SK-N-SH (cell line): ENCODE data around the gene CAMTA2. TPM values are rescaled to one million over a fixed set of nuclear protein-coding genes. Genes with fewer than 3 reads are reported as not detected.

Experiments
- CTCF ChIA-PET: fragments of 300-600, 350-600 bp; formaldehyde crosslinking; extraction: SDS; loops from one replicate; lab custom pipeline; 2021; lab: Yijun Ruan, JAX
- POLR2A ChIA-PET: fragments of 350-600 bp; sonication (Branson Sonifier 250); formaldehyde crosslinking; extraction: SDS; loops from one replicate; lab custom pipeline; 2020; ENCODE audit warnings: antibody characterized with exemption, inconsistent platforms; lab: Yijun Ruan, JAX
- DNase-seq: peaks from one replicate; pipeline ENCODE4 v3.0.0; 2012
- H2AFZ ChIP-seq: fragments of 200-600 bp; sonication (generic); 2 replicates; pipeline ENCODE4 v1.8.1; 2016; ENCODE audit warnings: antibody characterized with exemption, mild to moderate bottlenecking, low read depth
- H3F3A ChIP-seq: fragments of 200-600 bp; sonication (generic); replicated peaks from 2 replicates; pipeline ENCODE3; 2016; ENCODE audit warnings: antibody characterized with exemption, mild to moderate bottlenecking; ENCODE audit not compliant: insufficient read depth
- H3K27ac ChIP-seq, 2 experiments: fragments of 200-500 bp in 1 of 2; fragments of 200-600 bp in 1 of 2; sonication (Bioruptor generic) in 1 of 2; sonication (generic), shearing (Covaris generic) in 1 of 2; 2 replicates each; pipeline versions ENCODE4 v1.5.1 to v1.6.1; 2014 to 2016; ENCODE audit warnings: low read depth in 2 of 2, inconsistent platforms in 1 of 2, low read length in 1 of 2, mild to moderate bottlenecking in 1 of 2, mixed read lengths in 1 of 2
- H3K27me3 ChIP-seq: fragments of 200-600 bp; sonication (generic), shearing (Covaris generic); 2 replicates; pipeline ENCODE4 v1.6.1; 2016; ENCODE audit warnings: mixed run types; ENCODE audit not compliant: insufficient read depth
- H3K36me3 ChIP-seq, 2 experiments: fragments of 200-500 bp in 1 of 2; fragments of 200-600 bp in 1 of 2; sonication (Bioruptor generic) in 1 of 2; sonication (generic) in 1 of 2; replicated peaks in 1 of 2; 2 replicates each; pipeline versions ENCODE3 to v1.5.1; 2014 to 2016; ENCODE audit warnings: low read length in 1 of 2, mild to moderate bottlenecking in 1 of 2; ENCODE audit not compliant: insufficient read depth in 2 of 2, control insufficient read depth in 1 of 2
- H3K4me1 ChIP-seq, 2 experiments: fragments of 200-500 bp in 1 of 2; fragments of 200-600 bp in 1 of 2; sonication (Bioruptor generic) in 1 of 2; sonication (generic), shearing (Covaris generic) in 1 of 2; 2 replicates each; pipeline versions ENCODE4 v1.5.1 to v1.6.1; 2014 to 2016; ENCODE audit warnings: low read depth in 1 of 2, low read length in 1 of 2, mixed run types in 1 of 2; ENCODE audit not compliant: insufficient read depth in 2 of 2, control insufficient read depth in 1 of 2
- H3K4me2 ChIP-seq: fragments of 200-600 bp; sonication (generic), shearing (Covaris generic); 2 replicates; pipeline ENCODE4 v1.6.1; 2017; ENCODE audit warnings: mixed run types
- H3K4me3 ChIP-seq, 2 experiments: fragments of 200-500 bp in 1 of 2; fragments of 200-600 bp in 1 of 2; sonication (Bioruptor generic) in 1 of 2; sonication (generic), shearing (Covaris generic) in 1 of 2; 2 replicates each; pipeline versions ENCODE4 v1.5.1 to v1.8.1; 2014 to 2016; ENCODE audit warnings: low read depth in 2 of 2, inconsistent platforms in 1 of 2, low read length in 1 of 2, mild to moderate bottlenecking in 1 of 2, mixed read lengths in 1 of 2, moderate library complexity in 1 of 2
- H3K79me2 ChIP-seq: fragments of 200-600 bp; sonication (generic); 2 replicates; pipeline ENCODE4 v1.8.1; 2017; ENCODE audit warnings: mild to moderate bottlenecking; ENCODE audit not compliant: insufficient read depth
- H3K9ac ChIP-seq: fragments of 200-600 bp; sonication (generic); 2 replicates; pipeline ENCODE4 v1.6.1; 2017; ENCODE audit warnings: mixed run types
- H3K9me2 ChIP-seq: fragments of 200-600 bp; sonication (generic); 2 replicates; pipeline ENCODE4 v1.6.1; 2017; ENCODE audit warnings: mixed run types
- H3K9me3 ChIP-seq: fragments of 200-600 bp; sonication (generic); 2 replicates; pipeline ENCODE4 v1.6.1; 2017; ENCODE audit warnings: mixed run types, mild to moderate bottlenecking, moderate library complexity
- H4K20me1 ChIP-seq: fragments of 200-600 bp; sonication (generic); 2 replicates; pipeline ENCODE4 v1.6.1; 2017; ENCODE audit warnings: mild to moderate bottlenecking, mixed run types; ENCODE audit not compliant: insufficient read depth
- CHD2 ChIP-seq: fragments of 150-350 bp; IDR thresholded peaks from 2 replicates; pipeline ENCODE4 v1.6.1; 2018; ENCODE audit warnings: low read length; ENCODE audit not compliant: partially characterized antibody
- EP300 ChIP-seq, 2 experiments: IDR thresholded peaks; 2 replicates each; pipeline versions ENCODE4 v1.4.0 to v1.6.1; 2012; ENCODE audit warnings: borderline replicate concordance in 1 of 2, low read depth in 1 of 2, low read length in 1 of 2
- FOSL2 ChIP-seq: IDR thresholded peaks from 2 replicates; pipeline ENCODE4 v1.4.0; 2012; ENCODE audit warnings: low read depth, mild to moderate bottlenecking, moderate library complexity, borderline replicate concordance
- FOXJ3 ChIP-seq: sonication (generic); formaldehyde crosslinking; IDR thresholded peaks from 2 replicates; pipeline ENCODE4 v1.5.1; 2020; ENCODE audit warnings: mild to moderate bottlenecking, missing genetic modification reagents
- GABPA ChIP-seq: IDR thresholded peaks from 2 replicates; pipeline ENCODE4 v1.4.0; 2012; ENCODE audit warnings: low read depth, mild to moderate bottlenecking
- MEF2A ChIP-seq: IDR thresholded peaks from 2 replicates; pipeline ENCODE4 v1.4.0; 2012; ENCODE audit warnings: low read depth, borderline replicate concordance
- NFIC ChIP-seq: IDR thresholded peaks from 2 replicates; pipeline ENCODE4 v1.4.0; 2012; ENCODE audit warnings: borderline replicate concordance
- NRF1 ChIP-seq: IDR thresholded peaks from 2 replicates; pipeline ENCODE4 v1.6.1; 2012; ENCODE audit warnings: low read depth, mild to moderate bottlenecking, low read length
- RAD21 ChIP-seq: IDR thresholded peaks from 2 replicates; pipeline ENCODE4 v1.6.1; 2012; ENCODE audit warnings: mild to moderate bottlenecking, low read length
- RCOR1 ChIP-seq: fragments of 150-350 bp; IDR thresholded peaks from 2 replicates; pipeline ENCODE4 v1.6.1; 2017; ENCODE audit warnings: antibody characterized with exemption, low read length
- RFX5 ChIP-seq: IDR thresholded peaks from 2 replicates; pipeline ENCODE4 v1.6.1; 2012; ENCODE audit warnings: mild to moderate bottlenecking, improper control_type of control experiment, low read length
- RXRA ChIP-seq: IDR thresholded peaks from 2 replicates; pipeline ENCODE4 v1.4.0; 2012; ENCODE audit warnings: low read depth, mild to moderate bottlenecking, borderline replicate concordance
- SMC3 ChIP-seq: IDR thresholded peaks from 2 replicates; pipeline ENCODE4 v1.6.1; 2012; ENCODE audit warnings: low read depth, low read length, improper control_type of control experiment
- TCF12 ChIP-seq: IDR thresholded peaks from 2 replicates; pipeline ENCODE4 v1.4.0; 2012
- WGBS: methylation state at CpG from one replicate; pipeline ENCODE4 v1.1.6; 2017; ENCODE audit warnings: low lambda C conversion rate; 5-methylcytosine and 5-hydroxymethylcytosine counted together
- polyA plus RNA-seq, 3 experiments: library from polyadenylated mRNA; depleted of rRNA; stranded (reverse); fragments of >200 nt; gene quantifications; 2 replicates each; pipeline ENCODE4 v1.2.3, GENCODE V29; 2012
- TF ChIP-seq, protein P1 (sequence below): fragments of 200-600 bp; sonication (generic); IDR thresholded peaks from 2 replicates; pipeline ENCODE4 v1.6.1; 2017; ENCODE audit warnings: antibody characterized with exemption, mild to moderate bottlenecking, moderate library complexity
- TF ChIP-seq, protein P2 (sequence below): IDR thresholded peaks from 2 replicates; pipeline ENCODE4; 2012
- TF ChIP-seq, protein P3 (sequence below): fragments of 150-350 bp; IDR thresholded peaks from 2 replicates; pipeline ENCODE4 v1.6.1; 2017; ENCODE audit warnings: antibody characterized with exemption, low read length, low read depth, borderline replicate concordance

Gene CAMTA2
- polyA plus RNA-seq, 1 of the 3 experiments (the other 2 are of a cell fraction): 27.0 TPM

DNA sequence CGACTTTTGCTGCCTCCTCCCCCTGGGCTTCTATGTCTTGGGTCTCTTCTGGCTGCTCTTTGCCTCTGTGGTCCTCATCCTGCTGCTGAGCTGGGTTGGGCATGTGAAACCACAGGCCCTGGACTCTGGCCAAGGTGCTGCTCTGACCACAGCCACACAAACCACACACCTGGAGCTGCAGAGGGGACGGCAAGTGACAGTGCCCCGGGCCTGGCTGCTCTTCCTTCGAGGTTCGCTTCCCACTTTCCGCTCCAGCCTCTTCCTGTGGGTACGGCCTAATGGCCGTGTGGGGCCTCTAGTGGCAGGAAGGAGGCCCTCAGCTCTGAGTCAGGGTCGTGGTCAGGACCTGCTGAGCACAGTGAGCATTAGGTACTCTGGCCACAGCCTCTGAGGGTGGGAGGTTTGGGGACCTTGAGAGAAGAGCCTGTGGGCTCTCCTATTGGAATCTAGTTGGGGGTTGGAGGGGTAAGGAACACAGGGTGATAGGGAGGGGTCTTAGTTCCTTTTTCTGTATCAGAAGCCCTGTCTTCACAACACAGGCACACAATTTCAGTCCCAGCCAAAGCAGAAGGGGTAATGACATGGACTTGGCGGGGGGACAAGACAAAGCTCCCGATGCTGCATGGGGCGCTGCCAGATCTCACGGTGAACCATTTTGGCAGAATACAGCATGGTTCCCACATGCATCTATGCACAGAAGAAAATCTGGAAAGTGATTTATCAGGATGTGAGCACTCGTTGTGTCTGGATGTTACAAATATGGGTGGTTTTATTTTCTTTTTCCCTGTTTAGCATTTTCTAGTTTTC lies 53.1 kb downstream of the CAMTA2 start:
- TF ChIP-seq SMC3 (peak; percentile 11; the same call in 1 of the 2 replicates), NFIC (0 out of 2 replicates have a peak, but pooled peaks have one; percentile 19), RXRA (no peak), CHD2 (no peak), RAD21 (peak; percentile 25; the same call in 1 of the 2 replicates)
- TF ChIP-seq, protein P1, sequence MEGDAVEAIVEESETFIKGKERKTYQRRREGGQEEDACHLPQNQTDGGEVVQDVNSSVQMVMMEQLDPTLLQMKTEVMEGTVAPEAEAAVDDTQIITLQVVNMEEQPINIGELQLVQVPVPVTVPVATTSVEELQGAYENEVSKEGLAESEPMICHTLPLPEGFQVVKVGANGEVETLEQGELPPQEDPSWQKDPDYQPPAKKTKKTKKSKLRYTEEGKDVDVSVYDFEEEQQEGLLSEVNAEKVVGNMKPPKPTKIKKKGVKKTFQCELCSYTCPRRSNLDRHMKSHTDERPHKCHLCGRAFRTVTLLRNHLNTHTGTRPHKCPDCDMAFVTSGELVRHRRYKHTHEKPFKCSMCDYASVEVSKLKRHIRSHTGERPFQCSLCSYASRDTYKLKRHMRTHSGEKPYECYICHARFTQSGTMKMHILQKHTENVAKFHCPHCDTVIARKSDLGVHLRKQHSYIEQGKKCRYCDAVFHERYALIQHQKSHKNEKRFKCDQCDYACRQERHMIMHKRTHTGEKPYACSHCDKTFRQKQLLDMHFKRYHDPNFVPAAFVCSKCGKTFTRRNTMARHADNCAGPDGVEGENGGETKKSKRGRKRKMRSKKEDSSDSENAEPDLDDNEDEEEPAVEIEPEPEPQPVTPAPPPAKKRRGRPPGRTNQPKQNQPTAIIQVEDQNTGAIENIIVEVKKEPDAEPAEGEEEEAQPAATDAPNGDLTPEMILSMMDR: peak; percentile 44
- Histone ChIP-seq H2AFZ (no peak overlapping the region), H3K4me1 (peaks cover 7 to 22% of the 10 kb centered on the region in 2 experiments; a peak in 2 of 4 replicates), H3K9me2 (no peaks in the 10 kb centered on the region), H3K79me2 (peaks cover 15% of the 10 kb centered on the region; the same call in 1 of the 2 replicates), H3K27me3 (no peaks in the 10 kb centered on the region), H3F3A (no peaks in the 10 kb centered on the region), H3K9ac (0 out of 2 replicates have a peak overlapping the region, but pooled peaks have one; percentile 40), H4K20me1 (no peaks in the 10 kb centered on the region), H3K4me3 (no peak overlapping the region), H3K27ac (no peak overlapping the region), H3K4me2 (peak overlapping the region; percentile 59; the same call in 1 of the 2 replicates), H3K36me3 (peaks cover 15 to 16% of the 10 kb centered on the region in 2 experiments), H3K9me3 (no peaks in the 10 kb centered on the region)
- ChIA-PET POLR2A (interaction anchor here (1.3 kb wide), 1 partner anchor 26 kb away, joined by 5 read pairs; no protein-coding TSS in a partner anchor), CTCF (interaction anchor here (0.6 to 2.0 kb wide), 8 partner anchors 11 to 59 kb away, joined by 3 to 10 read pairs (median 4); partner anchors contain the start of gene CHRNE)
- DNase-seq: peak; percentile 72
- 45% methylated on average over 14 of the region's 14 CpGs for WGBS

DNA sequence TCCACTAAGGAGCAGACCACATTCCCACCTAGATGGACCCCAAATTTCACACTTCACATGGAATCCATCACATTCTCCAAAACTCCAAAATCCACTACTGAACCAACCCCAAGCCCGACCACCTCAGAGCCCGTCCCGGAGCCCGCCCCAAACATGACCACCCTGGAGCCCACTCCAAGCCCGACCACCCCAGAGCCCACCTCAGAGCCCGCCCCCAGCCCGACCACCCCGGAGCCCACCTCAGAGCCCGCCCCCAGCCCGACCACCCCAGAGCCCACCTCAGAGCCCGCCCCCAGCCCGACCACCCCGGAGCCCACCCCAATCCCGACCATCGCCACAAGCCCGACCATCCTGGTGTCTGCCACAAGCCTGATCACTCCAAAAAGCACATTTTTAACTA lies 53.8 kb downstream of the CAMTA2 start:
- TF ChIP-seq RAD21: no peak
- no peak for TF ChIP-seq MEF2A
- no peak for TF ChIP-seq NRF1
- TF ChIP-seq FOXJ3 (CRISPR knock-in tag): no peak
- TF ChIP-seq TCF12: no peak
- TF ChIP-seq, protein P2, sequence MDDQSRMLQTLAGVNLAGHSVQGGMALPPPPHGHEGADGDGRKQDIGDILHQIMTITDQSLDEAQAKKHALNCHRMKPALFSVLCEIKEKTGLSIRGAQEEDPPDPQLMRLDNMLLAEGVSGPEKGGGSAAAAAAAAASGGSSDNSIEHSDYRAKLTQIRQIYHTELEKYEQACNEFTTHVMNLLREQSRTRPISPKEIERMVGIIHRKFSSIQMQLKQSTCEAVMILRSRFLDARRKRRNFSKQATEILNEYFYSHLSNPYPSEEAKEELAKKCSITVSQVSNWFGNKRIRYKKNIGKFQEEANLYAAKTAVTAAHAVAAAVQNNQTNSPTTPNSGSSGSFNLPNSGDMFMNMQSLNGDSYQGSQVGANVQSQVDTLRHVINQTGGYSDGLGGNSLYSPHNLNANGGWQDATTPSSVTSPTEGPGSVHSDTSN: no peak
- no peak for TF ChIP-seq RCOR1
- TF ChIP-seq FOSL2: no peak
- TF ChIP-seq GABPA: no peak
- TF ChIP-seq RXRA: no peak
- no peak for TF ChIP-seq RFX5
- TF ChIP-seq EP300 (IDR thresholded peaks at IDR 0.05; ENCODE audit: borderline replicate concordance in 1 of 2, low read depth in 1 of 2, low read length in 1 of 2): no peak
- TF ChIP-seq, protein P3, sequence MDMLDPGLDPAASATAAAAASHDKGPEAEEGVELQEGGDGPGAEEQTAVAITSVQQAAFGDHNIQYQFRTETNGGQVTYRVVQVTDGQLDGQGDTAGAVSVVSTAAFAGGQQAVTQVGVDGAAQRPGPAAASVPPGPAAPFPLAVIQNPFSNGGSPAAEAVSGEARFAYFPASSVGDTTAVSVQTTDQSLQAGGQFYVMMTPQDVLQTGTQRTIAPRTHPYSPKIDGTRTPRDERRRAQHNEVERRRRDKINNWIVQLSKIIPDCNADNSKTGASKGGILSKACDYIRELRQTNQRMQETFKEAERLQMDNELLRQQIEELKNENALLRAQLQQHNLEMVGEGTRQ: no peak
- H4K20me1 ChIP-seq: no peaks in the 10 kb centered on the region
- 79% methylated on average over 16 of the region's 16 CpGs for WGBS
- H3K9me3 ChIP-seq: no peaks in the 10 kb centered on the region
- no peak overlapping the region for H2AFZ ChIP-seq
- no peaks in the 10 kb centered on the region for H3K9me2 ChIP-seq
- no peak overlapping the region for H3K4me3 ChIP-seq
- no peak for DNase-seq
- ChIA-PET POLR2A (interaction anchor here (0.5 to 1.3 kb wide), 2 partner anchors 25 to 75 kb away, joined by 5 read pairs; no protein-coding TSS in a partner anchor), CTCF (interaction anchor here (0.8 to 2.0 kb wide), 7 partner anchors 10 to 58 kb away, joined by 3 to 10 read pairs (median 4); partner anchors contain the start of gene CHRNE)
- no peaks in the 10 kb centered on the region for H3K27me3 ChIP-seq
- H3F3A ChIP-seq: no peaks in the 10 kb centered on the region
- H3K36me3 ChIP-seq: peaks cover 15 to 16% of the 10 kb centered on the region in 2 experiments
- H3K9ac ChIP-seq: 0 out of 2 replicates have a peak overlapping the region, but pooled peaks have one; percentile 40
- peak overlapping the region; percentile 59; the same call in 1 of the 2 replicates for H3K4me2 ChIP-seq
- no peak overlapping the region for H3K27ac ChIP-seq
- H3K4me1 ChIP-seq: peaks cover 3 to 15% of the 10 kb centered on the region in 2 experiments; a peak in 2 of 4 replicates
- peaks cover 8% of the 10 kb centered on the region; the same call in 1 of the 2 replicates for H3K79me2 ChIP-seq
